ENCODE results near the gene ARID1B.
A peak's percentile ranks its signal among the peaks of the same experiment; 100 is the strongest.

Gene ARID1B

DNA sequence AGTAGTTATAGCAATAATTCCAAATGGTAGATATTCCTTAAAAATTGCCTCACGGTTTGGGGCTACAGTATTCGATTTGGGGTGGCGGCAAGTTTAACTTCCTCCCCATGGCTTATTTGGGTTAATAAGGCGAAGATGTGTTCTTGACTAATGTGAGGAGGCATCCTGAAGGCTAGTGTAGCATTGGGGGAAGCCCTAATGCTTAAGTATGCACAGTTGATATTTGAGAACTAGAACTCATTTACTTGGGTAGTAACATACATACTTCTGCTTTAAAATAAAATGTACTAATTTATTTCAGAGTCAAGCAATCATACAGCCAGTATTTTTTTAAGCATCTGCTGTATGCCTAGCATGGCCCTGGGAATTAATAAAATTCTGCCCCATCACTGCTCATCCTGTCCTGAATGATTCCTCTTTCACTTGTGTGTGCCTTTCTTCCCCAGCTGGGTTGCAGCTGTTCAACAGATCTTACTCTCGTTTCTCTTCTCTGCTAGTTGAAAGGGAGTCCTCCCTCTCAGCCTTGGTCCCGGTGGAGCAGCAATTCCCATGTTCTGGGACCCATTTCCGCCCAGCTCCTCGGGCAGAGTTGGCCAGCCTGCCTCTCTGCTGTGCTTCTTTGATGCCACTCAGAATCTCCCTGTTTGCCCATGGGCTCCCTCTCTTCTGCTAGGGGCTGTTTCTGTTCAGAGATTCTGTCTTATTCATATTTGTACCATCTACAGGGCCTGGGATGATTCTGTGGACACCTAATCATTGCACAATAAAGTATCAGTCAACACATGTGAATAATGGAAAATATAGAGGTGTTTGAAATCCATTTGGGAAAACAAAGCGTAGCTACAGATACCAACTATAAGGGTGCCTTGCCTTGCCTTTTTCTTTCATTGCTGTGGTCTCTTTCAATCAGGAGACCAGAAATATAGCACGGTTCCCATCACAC lies 104.8 kb downstream of the ARID1B start:
- no peak for ATAC-seq

DNA sequence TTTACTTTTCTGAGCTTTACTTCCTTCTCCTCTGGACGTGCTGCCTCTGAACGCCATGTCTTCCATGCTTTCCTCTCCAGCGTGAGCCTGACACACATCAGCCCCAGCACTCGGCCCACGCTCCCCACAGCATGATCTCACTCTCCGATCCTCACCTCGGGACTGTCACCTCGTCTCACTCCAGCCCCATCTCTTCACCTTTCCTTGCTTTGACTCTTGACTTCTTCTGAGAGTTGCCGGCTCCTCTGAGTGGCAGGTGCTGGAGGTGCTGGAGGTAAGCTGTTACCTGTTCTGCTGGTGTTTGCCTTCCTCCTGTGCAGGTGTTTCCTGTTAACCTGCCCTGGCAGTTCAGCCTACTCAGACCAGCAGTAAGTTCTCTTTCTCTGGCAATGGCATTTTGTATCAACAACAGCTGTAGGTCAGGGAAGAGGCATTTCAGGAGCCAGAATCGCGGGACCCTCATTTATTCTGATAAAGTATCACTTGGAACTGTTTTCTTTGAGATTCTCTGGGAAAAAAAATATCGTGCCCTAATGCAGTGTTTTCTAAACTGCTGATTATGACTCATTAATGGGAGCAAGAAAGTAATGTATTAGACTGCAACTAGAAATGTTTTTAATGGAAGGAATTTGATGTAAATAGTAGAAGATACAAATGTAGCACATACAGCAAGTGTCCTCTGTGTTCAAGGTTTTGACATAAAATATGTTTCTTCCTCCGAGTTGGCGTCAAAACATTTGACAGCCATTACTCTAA lies 106.5 kb downstream of the ARID1B start:
- peak; percentile 58 to 78 for ATAC-seq

DNA sequence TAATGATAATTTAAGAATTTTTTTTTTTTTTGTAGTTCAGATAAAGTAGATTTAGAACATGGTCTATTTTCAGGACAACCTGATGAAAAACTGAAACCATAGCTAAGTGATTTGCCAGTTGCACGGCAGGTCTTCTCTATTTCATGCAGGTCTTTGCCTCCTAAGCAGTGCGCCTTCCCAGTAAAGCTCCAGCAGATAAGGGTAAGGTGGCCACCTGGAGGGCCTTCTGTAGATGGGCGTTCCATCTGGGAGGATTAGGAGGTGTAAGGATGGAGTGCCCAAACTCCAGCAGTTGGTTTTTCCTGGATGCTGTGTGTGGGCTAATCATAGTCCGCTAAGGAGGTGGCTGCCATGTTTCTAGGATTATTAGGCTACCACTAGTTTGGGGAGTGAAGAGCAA lies 107.1 kb downstream of the ARID1B start:
- no peak for ATAC-seq

DNA sequence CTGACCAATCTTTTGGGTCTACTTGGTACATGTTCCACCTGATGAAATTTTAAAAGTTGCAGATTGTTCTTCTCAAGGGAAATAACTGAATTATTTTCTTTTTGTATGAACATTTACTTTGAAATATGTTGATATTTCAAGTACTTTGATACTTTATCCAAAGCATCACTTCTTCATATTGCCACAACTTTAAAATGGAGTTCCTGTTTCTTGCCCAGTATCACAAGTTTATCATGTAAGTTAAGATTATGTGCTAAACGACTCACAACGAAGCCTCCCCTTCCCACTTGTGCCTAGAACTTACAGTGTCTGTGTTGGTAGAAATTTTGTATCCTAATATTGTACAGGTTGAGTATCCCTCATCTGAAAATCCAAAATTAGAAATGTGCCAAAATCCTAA lies 108.4 kb downstream of the ARID1B start:
- no peak for ATAC-seq

DNA sequence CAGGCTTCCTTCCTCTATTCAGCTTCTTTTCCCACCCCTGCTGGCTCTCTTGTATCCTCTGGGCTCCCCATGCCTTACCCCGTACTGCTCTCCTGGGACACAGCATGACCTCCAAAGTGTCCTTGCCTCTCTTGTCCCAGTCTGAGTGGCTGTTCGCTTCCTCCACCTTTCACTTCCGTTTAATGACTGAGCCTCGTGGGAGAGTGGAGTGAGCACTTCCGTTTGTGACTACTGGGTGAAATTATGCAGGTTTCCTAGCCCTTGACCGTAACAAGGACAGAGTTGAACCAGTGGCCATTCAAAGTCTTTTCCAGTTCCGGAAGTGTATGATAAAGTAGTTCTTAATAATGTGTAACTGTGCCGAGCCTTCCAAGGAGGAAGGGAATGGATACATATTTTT lies 109.2 kb downstream of the ARID1B start:
- peak in 1 of 2 donors; percentile 13 for ATAC-seq

DNA sequence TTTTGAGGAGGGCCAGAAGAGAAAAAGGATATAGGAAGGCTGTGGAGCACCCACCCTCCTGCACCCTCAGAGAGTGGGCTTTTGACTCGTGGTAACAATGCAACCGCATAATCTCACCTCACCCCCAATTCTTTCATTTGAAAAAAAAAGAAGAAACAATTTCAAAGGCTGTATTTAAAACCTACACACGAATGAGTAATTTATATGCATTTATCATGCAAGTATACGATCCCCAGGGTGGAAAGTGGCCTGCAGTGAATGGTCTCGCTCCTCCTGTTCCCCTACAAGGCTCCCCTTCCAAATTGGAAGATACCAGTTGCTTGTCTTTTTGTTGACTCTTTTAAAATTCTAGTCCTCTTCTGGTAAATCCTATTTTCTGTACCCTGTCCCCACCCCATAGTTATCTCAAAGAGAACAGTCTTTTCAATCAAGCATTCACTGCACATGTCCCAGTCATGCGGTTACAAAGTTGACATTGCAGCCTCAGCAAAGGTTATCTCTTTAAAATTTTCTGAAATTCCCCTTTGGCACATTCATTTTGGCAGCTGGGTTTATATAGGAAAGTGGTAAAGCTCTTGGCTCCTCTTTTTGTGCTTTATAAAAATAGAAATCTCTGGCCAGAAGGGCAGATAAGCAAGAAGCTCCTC lies 110.6 kb downstream of the ARID1B start:
- no peak for ATAC-seq

DNA sequence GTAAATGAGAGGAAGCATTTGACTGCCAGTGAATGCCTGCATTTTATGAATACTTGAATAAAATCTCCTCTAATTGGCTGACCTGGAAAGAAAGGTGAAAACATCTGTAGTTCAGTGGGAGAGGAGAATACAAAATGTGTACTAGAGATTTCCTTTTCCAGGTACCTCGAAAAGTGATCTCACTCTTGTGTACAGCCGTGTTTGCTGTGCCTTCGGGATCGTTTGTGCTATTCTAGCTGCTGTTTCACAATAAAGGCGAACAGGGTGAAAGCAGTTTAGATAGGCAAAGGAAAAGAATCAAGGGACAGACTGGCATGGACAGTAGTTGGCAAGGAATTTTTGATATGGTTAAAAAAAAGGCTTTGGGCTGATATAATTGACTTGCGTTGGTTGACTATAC lies 112.3 kb downstream of the ARID1B start:
- ATAC-seq: no peak

DNA sequence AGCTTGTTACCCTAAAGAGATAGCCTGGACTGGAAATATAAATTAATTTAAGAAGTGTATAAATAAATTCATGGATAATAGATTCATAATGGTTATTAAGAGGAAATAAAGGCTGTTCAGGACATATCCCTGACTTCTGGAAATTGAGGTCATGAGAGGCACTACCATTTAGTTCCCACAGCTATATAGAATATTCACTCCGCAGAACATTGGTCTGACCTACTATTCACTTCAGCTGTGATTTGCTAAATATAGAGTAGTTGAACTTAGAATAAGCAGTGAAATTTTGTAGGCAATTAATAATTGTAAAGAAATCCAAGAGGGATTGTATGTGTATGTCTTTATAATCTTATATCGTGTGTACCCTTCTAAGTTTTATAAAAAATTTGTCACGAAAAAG lies 112.8 kb downstream of the ARID1B start:
- ATAC-seq: no peak

DNA sequence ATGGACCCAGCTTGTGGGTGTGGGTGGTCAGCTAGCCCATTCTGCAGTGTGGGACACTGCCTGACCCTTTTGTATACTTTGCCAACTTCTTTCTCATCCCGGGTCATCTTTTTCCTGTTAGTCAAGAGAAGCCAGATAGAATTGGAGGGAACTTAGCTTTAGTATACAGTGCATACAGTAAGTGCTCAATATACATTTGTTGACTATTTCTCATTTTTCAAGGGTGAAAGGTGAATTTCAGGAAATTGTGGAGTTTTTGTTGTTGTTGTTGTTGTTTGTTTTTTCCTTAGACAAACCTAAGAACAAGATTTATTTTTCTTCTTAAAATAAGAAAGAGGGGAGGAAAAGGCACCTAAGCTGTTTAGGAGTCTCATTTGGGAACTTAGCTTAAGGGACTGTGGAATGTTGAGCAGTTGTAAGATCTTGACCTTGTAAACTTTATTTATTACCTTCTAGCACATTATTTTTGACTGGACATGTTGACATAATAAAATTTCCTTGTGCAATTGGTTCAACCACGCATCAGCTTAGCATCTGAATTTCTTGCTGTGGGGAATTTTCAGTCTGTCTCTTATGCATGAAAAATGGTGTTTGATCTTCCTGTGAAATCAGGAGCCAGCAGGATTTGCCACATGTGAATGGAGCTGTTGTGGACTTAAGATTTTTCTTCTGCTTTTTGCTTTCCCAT lies 113.6 kb downstream of the ARID1B start:
- no peak for ATAC-seq

DNA sequence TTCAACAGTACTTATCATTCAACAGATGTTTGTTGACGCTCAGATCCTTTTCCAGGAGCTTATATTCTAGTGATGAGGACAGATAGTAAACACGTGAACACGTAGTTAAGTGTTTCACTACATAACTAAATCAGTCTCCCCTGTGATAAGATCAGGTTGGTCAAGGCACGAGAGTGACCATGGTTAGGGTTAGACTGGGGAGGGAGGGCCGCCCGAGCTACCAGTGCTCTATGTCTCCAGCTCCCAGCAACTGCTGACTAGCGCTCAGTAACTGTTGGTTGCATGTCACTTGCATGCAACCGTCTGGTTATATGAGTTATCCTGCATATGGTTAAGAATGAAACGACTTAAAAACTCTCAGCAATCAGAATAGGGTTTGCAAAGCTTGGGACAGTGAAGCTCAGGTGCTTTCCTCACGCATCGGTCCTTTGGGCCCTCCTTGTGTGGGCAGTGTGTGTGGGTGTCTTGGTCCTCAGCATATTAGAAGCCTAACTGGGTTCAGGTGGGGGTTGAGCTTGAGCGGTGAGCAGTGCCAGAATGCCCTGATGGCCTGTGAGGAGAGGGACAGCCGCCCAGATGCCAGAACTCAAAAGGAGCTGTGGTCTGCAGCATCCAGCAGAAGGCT lies 120.8 kb downstream of the ARID1B start:
- ATAC-seq: no peak

DNA sequence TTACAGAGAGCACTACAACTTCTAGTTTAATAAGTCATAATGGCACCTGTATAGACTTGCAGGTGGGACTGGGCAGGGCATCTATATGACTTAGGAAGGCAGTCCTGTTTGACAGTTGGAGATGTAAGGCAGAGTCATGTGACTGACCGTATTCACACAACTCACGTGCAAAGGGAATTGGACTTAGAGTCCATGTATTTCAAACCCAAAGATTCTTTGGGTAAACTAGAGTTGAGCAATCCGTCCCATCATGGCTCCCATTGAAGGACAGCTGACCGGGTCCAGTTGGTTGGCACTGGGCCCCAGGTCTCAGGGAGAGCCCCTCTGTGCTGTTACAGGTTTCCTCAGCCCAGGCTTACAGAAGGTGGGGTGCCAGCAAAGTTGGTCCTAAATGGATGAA lies 121.9 kb downstream of the ARID1B start:
- ATAC-seq: no peak

DNA sequence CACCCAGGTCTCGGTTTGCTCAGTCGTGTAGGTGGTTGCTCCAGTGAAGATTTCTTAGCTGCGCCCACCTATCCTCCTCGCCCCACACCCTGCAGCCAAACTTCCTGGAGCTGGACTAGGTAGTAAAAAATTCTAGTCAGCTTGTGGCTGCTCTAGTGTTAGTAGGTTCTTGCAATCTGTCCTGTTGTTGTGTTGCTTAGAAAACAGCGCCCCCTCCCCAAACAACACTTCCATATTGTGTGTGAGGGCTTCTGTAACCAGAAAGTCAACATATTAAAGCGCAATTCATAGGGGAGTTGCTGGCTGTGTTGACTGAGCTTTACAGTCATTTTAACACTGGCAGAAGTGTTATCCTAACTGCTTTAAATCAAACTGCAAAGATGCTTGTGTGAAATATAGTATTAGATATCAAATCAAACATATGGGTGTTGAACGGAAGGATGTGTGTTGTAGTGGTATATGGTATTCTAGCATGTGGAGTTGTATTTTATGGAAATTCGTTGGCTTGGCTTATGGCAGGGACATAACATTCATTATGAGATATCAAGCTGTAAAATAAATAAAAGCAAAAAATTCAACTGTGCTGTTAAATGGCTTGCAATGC lies 122.5 kb downstream of the ARID1B start:
- no peak for ATAC-seq

DNA sequence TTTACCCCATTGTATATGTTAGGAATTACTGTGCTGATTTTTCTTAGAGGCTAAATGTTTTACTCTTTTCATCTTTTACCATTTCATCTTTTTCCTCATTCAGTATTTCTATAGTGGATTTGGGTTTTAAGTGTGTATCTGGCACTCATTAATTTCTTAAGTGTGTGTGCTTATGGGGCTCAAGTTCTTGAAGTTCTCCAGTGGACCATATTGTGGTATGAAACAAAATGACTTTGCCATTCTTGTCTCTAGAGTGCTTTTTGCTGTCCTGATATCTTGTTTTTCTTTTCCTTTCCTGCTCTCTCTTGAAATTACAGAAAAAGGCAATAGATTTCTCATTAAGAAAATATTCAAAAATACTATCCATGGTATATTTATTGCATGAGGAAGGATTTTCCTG lies 123.1 kb downstream of the ARID1B start:
- no peak for ATAC-seq

DNA sequence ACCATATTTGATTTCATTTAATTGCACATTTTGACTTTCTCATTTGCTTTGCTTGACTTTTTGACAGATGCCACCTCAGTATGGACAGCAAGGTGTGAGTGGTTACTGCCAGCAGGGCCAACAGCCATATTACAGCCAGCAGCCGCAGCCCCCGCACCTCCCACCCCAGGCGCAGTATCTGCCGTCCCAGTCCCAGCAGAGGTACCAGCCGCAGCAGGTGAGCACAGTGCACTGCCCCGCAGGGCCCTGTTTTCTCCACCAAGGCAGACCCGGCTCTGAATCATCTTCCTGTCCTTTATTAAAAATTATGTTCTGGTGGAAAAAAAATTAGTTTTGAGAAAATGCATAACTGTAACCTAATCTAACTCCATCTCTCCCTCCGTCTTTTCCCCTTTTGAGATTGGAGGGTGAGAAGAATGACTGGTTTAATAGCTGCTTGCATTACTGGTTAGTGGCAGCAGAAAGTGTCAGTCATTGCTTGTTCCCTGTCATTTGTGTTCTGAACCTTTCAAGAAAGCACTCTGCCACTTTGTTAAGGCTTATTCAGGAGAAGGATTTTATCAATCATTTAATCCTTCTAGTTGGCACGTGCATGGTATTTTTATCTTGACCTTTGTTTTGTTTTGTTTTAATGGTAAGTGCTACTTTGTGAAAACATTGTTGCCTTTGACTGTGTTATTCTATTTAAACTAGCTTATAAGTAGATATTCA lies 124.3 kb downstream of the ARID1B start:
- no peak for ATAC-seq

DNA sequence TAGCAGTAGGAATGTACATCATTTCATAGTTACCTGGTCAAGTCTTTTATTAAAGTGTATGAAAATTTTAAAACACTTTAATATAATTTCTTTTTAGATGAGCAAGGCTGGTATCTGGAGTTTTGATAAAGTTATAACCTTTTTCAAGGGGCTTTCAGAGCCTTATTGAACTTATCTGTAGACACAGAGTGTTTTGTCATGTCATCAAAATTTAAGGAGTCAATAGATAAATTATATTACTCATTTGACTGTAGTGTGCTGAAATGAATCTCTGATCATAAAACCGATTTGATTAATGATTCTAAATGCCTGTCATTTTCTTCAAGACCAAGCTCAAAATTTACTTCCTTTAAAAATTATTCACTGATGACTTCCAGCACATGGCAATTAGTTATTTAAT lies 125.6 kb downstream of the ARID1B start:
- no peak for ATAC-seq

DNA sequence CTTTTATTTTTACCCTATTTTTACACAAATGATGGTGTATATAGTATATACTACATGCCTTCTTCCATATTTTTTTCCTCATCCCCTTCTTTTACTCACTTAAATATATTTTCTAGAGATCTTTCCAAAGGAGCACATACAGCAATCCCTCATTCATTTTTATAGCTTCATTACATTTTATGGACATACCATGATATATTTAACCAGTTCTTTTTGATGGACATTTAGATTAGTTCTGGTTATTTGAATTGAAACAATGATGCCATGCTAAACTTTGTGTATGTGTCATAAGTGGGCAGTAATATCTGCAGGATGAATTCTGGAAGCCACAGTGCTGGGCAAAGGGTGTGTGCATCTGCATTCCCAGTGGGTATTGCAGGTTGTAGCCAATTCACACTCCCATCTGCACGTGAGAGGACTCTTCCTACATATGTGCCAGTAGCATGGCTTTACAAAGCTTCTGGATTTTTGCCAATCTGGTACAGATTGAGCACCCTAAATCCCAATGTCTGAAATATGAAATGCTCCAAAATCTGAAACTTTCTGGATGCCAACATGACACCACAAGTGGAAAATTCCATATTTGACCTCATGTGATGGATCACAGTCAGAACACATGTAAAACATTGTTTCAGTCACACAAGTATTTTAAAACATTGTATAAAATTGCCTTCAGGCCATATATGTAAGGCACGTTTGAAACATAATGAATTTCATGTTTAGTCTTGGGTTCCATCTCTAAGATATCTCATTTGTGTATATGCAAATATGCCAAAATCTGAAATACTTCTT lies 127.2 kb downstream of the ARID1B start:
- no peak for ATAC-seq

DNA sequence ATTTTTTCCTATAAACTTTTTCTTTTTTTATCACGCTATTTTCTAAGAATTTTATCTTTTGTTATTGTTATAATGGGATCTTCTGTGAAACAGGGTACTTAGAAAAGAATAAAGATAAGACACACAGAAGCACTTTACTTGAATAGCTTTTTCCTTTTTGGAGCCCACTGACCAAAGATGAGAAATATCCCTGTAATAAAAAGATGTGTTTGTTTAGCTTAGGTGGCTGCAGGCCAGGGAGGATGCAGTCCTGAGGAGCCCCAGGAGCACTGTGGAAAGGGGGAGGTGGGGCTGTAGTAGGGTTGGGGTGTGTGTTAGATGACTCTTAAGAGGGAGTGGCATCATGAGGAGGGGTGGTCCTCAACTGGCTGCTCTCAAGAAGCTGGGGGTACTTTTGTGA lies 128.6 kb downstream of the ARID1B start:
- ATAC-seq: no peak

DNA sequence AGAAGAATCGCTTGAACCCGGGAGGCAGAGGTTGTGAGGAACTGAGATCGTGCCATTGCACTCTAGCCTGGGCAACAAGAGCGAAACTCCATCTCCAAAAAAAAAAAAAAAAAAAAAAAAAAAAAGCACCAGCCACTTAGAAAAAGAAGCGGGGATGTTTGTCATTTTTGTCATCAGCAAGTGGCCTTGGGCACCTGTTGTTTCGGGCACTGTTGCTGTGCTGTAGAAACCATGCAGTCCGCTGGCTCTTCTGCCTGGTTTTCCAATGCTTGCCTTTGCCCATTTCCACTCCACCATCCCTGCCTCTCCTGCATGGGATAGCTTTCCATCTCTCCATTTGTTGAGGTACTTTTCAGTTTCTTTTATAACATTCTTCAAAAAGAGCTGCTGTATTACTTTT lies 129.3 kb downstream of the ARID1B start:
- ATAC-seq: no peak

DNA sequence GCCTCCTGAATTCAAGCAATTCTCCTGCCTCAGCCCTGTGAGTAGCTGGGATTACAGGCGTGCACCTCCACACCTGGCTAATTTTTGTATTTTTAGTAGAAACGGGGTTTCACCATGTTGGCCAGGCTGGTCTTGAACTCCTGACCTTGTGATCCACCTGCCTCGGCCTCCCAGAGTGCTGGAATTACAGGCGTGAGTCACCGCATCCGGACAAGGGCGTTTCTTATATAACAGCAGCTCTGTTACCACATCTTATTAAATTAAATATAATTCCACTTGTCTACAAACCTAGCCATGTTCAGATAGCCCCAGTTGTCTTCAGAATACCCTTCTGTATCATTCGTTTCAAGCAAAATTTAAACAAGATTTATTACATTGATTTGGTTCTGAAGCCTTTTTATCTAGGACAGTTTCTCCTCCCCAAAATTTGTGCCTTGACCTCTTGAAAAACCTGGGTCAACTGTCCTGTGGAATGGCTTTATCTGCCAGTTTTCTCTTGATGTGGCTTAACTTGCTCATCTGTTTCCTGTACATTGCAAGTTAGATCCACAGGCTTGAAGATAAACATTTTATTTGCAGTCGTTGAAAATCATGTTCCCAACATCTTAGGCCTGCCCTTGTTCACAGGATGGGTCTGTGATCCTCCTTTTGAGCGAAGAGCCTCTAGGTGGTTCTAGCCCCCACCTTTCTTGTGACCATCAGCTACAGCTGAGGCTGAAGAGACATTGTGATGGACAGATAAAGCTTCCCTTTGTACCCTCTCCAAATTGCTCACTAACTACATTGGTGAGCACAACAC lies 132.2 kb downstream of the ARID1B start:
- no peak for ATAC-seq

DNA sequence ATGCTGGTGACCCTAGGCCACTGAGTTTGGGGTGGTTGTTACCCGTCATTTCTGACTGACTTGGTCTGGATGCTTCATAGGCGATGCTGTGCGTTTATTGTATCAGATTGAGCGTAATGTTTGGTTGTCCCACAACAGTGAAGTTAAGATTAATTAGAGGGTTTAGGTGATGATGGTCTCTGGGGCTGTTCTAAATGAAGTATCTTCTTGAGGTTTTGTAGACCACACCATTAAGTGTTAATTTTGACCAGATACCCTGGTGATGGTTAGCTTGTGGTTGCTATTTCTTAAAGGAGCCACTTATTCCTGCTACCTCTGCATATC lies 132.8 kb downstream of the ARID1B start:
- ATAC-seq: no peak

All from activated CD4-positive, CD25-positive, alpha-beta regulatory T cell treated with anti-CD3 and anti-CD28 coated beads, Interleukin-2, amount 50 U/mL, for 24 hours (primary cell).